Fibroblast of lung (primary cell): ENCODE measurements around the gene FKBP10. TPM values are rescaled to one million over a fixed set of nuclear protein-coding genes. Genes with fewer than 3 reads are reported as not detected.

Source experiments
- DNase-seq, 2 donors: peaks; one replicate each; pipeline versions ENCODE4 v3.0.0 to v3.0.0-alpha.2; 2010; ENCODE audit warnings: low read depth in 2 of 2
- H2AFZ ChIP-seq: 2 replicates; pipeline ENCODE4 v1.5.1; 2012; ENCODE audit warnings: low read length, control low read depth, inconsistent platforms
- H3K27ac ChIP-seq: 2 replicates; pipeline ENCODE4 v1.5.1; 2011; ENCODE audit warnings: low read length, control low read depth; ENCODE audit not compliant: insufficient read depth
- H3K27me3 ChIP-seq: 2 replicates; pipeline ENCODE4 v1.5.1; 2011; ENCODE audit warnings: mild to moderate bottlenecking, low read length; ENCODE audit not compliant: control insufficient read depth, insufficient read depth
- H3K36me3 ChIP-seq: 2 replicates; pipeline ENCODE4 v1.5.1; 2011; ENCODE audit warnings: low read length; ENCODE audit not compliant: control insufficient read depth, insufficient read depth
- H3K4me1 ChIP-seq: 2 replicates; pipeline ENCODE4 v1.5.1; 2011; ENCODE audit warnings: low read length; ENCODE audit not compliant: control insufficient read depth, insufficient read depth; ENCODE audit errors: extremely low read depth
- H3K4me2 ChIP-seq: 2 replicates; pipeline ENCODE4 v1.5.1; 2011; ENCODE audit warnings: low read length, control low read depth; ENCODE audit not compliant: insufficient read depth; ENCODE audit errors: extremely low read depth
- H3K4me3 ChIP-seq, 4 experiments: fragments of 200-600 bp in 1 of 4; sonication (generic) in 1 of 4; replicated peaks in 1 of 4; 2 replicates each; pipeline ENCODE4 v1.5.1; 2011 to 2016; ENCODE audit warnings: low read length in 4 of 4, low read depth in 3 of 4, mild to moderate bottlenecking in 3 of 4, control low read depth in 2 of 4, inconsistent platforms in 1 of 4, mixed read lengths in 1 of 4; ENCODE audit not compliant: insufficient read depth in 1 of 4; ENCODE audit errors: control extremely low read depth in 1 of 4
- H3K79me2 ChIP-seq: 2 replicates; pipeline ENCODE4 v1.5.1; 2012; ENCODE audit warnings: mild to moderate bottlenecking, low read length, inconsistent platforms; ENCODE audit not compliant: control insufficient read depth, insufficient read depth
- H3K9ac ChIP-seq: 2 replicates; pipeline ENCODE4 v1.5.1; 2011; ENCODE audit warnings: mild to moderate bottlenecking, low read length, control low read depth; ENCODE audit not compliant: insufficient read depth
- H3K9me3 ChIP-seq: 2 replicates; pipeline ENCODE4 v1.5.1; 2012; ENCODE audit warnings: low read depth, low read length; ENCODE audit not compliant: control insufficient read depth, insufficient read depth
- H4K20me1 ChIP-seq: 2 replicates; pipeline ENCODE4 v1.5.1; 2011; ENCODE audit warnings: low read length; ENCODE audit not compliant: control insufficient read depth, insufficient read depth; ENCODE audit errors: extremely low read depth
- CTCF ChIP-seq, 2 donors: IDR thresholded peaks in 1 of 2; conservative IDR thresholded peaks in 1 of 2; 1 replicate in 1 of 2; 2 replicates in 1 of 2; pipeline ENCODE4 v1.5.1; 2011 to 2012; ENCODE audit warnings: low read length in 2 of 2, control low read depth in 1 of 2, inconsistent platforms in 1 of 2, low read depth in 1 of 2, mild to moderate bottlenecking in 1 of 2
- EZH2 ChIP-seq: IDR thresholded peaks from 2 replicates; pipeline ENCODE4 v1.5.1; 2012; ENCODE audit warnings: low read length, control low read depth, mild to moderate bottlenecking; ENCODE audit errors: missing control alignments
- polyA plus RNA-seq, 2 donors: library from polyadenylated mRNA; depleted of rRNA in 1 of 2; stranded (reverse) in 1 of 2; unstranded in 1 of 2; fragments of >200 nt; gene quantifications; 2 replicates each; pipeline ENCODE4 v1.2.1, GENCODE V29; 2011 to 2012; ENCODE audit warnings: missing spikeins in 1 of 2
- total RNA-seq: library from RNA; depleted of rRNA; stranded (reverse); fragments of >200 nt; gene quantifications from 2 replicates; pipeline ENCODE4 v1.2.1, GENCODE V29; 2014

Gene FKBP10
- total and polyA plus RNA-seq, 2 donors (not counting 1 experiment from before 2014, with no cell fraction given): 182 to 242 TPM

DNA sequence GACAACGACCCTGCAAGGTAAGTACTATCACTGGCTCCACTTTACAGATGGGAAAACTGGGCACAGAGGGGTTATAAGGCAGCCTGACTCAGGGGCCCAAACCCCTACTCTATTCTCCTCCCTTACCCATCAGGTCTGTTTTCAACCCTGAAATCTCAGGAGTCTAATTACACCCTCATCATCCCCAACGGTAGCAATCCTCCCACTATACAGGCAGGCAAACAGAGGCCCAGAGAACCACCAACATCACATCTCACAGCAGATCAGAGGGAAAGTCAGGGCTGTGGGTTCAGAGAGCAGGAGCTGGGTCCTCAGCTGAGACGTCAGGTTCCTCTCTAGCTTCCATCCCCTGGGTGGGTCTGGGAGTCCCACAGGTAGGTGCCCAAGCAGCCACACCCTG, 42.8 kb upstream of the FKBP10 start:
- Histone ChIP-seq H3K36me3 (no peaks in the 10 kb centered on the region), H4K20me1 (no peaks in the 10 kb centered on the region)
- TF ChIP-seq EZH2 (no peak), CTCF (conservative IDR thresholded peaks at IDR 0.05 in 1 of 2, IDR thresholded peaks at IDR 0.05 in 1 of 2; ENCODE audit: low read depth in 1 of 2, low read length in 2 of 2) (no peak)

DNA sequence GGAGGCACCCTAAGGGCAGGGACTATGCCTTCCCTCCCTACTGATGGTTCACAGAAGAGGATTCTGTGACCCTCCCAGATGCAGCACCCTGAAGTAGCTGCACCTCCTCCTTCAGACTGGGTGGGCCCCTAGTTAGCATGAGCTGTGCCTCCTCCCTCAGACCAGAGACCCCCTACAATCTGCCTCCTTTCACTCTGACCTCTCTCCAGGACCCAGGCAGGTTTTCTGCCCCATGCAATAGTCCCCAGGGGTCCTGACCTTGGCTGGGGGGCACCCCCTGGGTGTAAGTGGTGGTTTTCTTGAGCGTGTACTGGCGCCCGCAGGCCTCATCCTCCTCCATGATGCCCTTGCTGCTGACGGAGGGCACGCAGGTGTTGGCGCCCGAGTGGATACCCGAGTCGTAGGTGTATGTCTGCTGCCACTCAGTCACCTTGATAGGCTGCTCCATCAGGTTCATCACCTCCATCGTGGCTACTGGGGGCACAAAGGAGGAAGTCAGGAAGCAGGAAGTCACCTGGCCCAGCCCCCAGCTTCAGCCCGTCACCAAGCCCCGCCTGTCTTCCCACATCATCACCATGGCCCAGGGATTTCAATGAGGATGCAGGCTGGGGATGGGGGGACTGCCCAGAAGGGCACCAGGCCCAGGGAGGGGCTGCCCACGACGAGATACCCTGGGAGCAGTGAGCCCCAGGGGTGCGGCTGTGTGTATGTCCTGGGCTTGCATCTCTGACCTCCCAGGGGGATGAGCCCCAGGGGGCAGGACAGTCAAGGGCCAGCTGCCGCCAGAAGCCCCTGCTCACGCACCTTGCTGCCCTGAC, 41.2 kb upstream of the FKBP10 start:
- H2AFZ ChIP-seq: no peak overlapping the region

More for the DNA sequence above, 42.8 kb upstream of the FKBP10 start:
- Histone ChIP-seq H3K27ac (no peak overlapping the region), H3K4me1 (peaks cover 7% of the 10 kb centered on the region), H3K27me3 (no peaks in the 10 kb centered on the region), H3K9me3 (no peaks in the 10 kb centered on the region), H3K4me2 (no peak overlapping the region), H3K9ac (no peak overlapping the region), H3K4me3 (no peak overlapping the region), H2AFZ (no peak overlapping the region), H3K79me2 (no peaks in the 10 kb centered on the region)
- no peak for DNase-seq

GRCh38 chr17:41772218-41772585, 40.6 kb upstream of the FKBP10 start:
- Histone ChIP-seq H2AFZ (no peak overlapping the region), H3K36me3 (no peaks in the 10 kb centered on the region), H3K9ac (no peak overlapping the region), H3K4me1 (peaks cover 11% of the 10 kb centered on the region), H3K27me3 (no peaks in the 10 kb centered on the region), H3K4me2 (no peak overlapping the region), H3K4me3 (no peak overlapping the region), H3K9me3 (no peaks in the 10 kb centered on the region), H3K27ac (no peak overlapping the region), H3K79me2 (no peaks in the 10 kb centered on the region), H4K20me1 (no peaks in the 10 kb centered on the region)
- DNase-seq: no peak
- no peak for TF ChIP-seq EZH2
- TF ChIP-seq CTCF (conservative IDR thresholded peaks at IDR 0.05 in 1 of 2, IDR thresholded peaks at IDR 0.05 in 1 of 2; ENCODE audit: low read depth in 1 of 2, low read length in 2 of 2): no peak

More for the DNA sequence above, 41.2 kb upstream of the FKBP10 start:
- no peak for DNase-seq
- Histone ChIP-seq H3K27ac (no peak overlapping the region), H3K9ac (no peak overlapping the region), H3K4me2 (no peak overlapping the region), H3K4me3 (no peak overlapping the region), H3K9me3 (no peaks in the 10 kb centered on the region), H3K27me3 (no peaks in the 10 kb centered on the region), H3K36me3 (no peaks in the 10 kb centered on the region), H3K79me2 (no peaks in the 10 kb centered on the region), H3K4me1 (peaks cover 7% of the 10 kb centered on the region), H4K20me1 (no peaks in the 10 kb centered on the region)
- TF ChIP-seq EZH2 (no peak), CTCF (conservative IDR thresholded peaks at IDR 0.05 in 1 of 2, IDR thresholded peaks at IDR 0.05 in 1 of 2; ENCODE audit: low read depth in 1 of 2, low read length in 2 of 2) (no peak)
